Activated CD8-positive, alpha-beta T cell treated with anti-CD3 and anti-CD28 coated beads, Interleukin-2, amount 10 ng/mL, durations not matched to agents 7 days and 5 days (primary cell): ENCODE data around the gene KCNIP2. TPM values are rescaled to one million over a fixed set of nuclear protein-coding genes. Genes with fewer than 3 reads are reported as not detected.

Source experiments
- ATAC-seq: fragments of 150-1000 bp; cut with Tn5 transposase; one replicate; pipeline ENCODE4 v1.10.0; 2021; ENCODE audit warnings: moderate library complexity
- CTCF ChIA-PET: fragments of 350-600 bp; sonication (Branson Sonifier 250); formaldehyde crosslinking; loops from one replicate; lab custom pipeline; 2021; ENCODE audit warnings: antibody characterized with exemption; lab: Charles Lee
- POLR2A ChIA-PET: fragments of 350-600 bp; sonication (Branson Sonifier 250); formaldehyde crosslinking; loops from one replicate; lab custom pipeline; 2021; ENCODE audit warnings: antibody characterized with exemption; lab: Charles Lee
- DNase-seq: peaks from one replicate; pipeline ENCODE4 v3.0.0-alpha.2; 2020
- H3K27ac Mint-ChIP-seq: one replicate; pipeline ENCODE4 v1.8.0; 2021; ENCODE audit warnings: mild to moderate bottlenecking, mixed read lengths
- H3K27me3 Mint-ChIP-seq: one replicate; pipeline ENCODE4 v1.8.0; 2021; ENCODE audit warnings: low read depth, mixed read lengths
- H3K36me3 Mint-ChIP-seq: one replicate; pipeline ENCODE4 v1.8.0; 2021; ENCODE audit warnings: low read depth, mixed read lengths
- H3K4me1 Mint-ChIP-seq: one replicate; pipeline ENCODE4 v1.8.0; 2021; ENCODE audit warnings: low read depth, mixed read lengths
- H3K4me3 Mint-ChIP-seq: one replicate; pipeline ENCODE4 v1.8.0; 2021; ENCODE audit warnings: mild to moderate bottlenecking, mixed read lengths
- H3K9me3 Mint-ChIP-seq: one replicate; pipeline ENCODE4 v1.8.0; 2022; ENCODE audit warnings: mixed read lengths; ENCODE audit not compliant: insufficient read depth
- total RNA-seq, 2 experiments: library from RNA; stranded (reverse); gene quantifications; one replicate each; pipeline ENCODE4 v1.2.3, GENCODE V29; 2021

KCNIP2 gene
- total RNA-seq, 2 experiments from 2014 or later = 1.9 to 2.7 TPM

DNA sequence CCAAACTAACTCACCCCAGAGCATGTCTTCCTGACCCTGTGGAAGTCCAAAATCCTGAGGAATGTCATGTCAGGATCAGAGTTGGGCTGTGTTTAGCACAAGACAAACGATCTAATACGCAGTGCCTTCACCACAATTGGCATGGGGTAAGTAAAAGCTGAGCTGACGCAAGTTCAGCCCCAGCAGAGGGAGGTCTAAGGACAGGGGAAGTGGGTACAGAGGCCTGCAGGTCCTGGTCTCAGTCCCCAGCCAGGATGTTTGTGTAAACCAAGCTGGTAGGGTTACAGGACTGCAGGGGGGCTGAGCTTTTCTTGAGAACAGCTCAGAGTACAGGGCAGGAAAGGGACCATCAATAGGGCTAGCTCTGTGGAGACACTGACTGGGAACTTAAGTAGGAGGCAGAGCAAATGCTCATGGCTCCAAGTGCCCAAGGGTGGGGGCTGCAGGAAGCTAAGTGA lies 5.3 kb upstream of the KCNIP2 start:
- Mint-ChIP-seq H3K36me3 (no peaks in the 10 kb centered on the region), H3K4me1 (peaks cover 16% of the 10 kb centered on the region), H3K27me3 (peaks cover 5% of the 10 kb centered on the region), H3K4me3 (no peak overlapping the region), H3K27ac (peak overlapping the region; percentile 23), H3K9me3 (no peaks in the 10 kb centered on the region)
- DNase-seq (no peak), ATAC-seq (no peak)
- ChIA-PET POLR2A (no interaction called here), CTCF (interaction anchor here (0.9 to 2.0 kb wide), 7 partner anchors 8 to 224 kb away, joined by 3 to 12 read pairs (median 3); no protein-coding TSS in a partner anchor)

DNA sequence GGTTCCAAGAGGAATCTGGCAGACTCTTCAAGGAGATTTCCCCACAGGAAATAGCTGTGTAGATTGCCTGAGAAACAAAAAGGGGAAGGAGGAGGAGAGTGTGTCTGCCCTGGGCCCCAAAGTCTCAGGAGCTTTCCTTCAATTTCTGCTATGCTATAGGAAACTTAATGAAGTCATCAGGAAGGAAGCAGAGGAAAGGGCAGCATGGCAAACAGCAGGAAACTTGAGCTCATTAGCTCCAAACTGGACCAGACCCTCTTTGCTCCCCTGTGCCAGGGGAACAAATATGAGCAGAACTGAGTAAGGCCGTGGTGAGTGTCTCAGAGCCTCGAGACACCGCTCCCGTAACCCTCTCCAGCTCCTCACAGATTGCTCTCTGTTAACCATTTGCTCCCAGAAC lies 4.8 kb upstream of the KCNIP2 start:
- H3K4me3 Mint-ChIP-seq = no peak overlapping the region
- no peaks in the 10 kb centered on the region for H3K9me3 Mint-ChIP-seq
- H3K27me3 Mint-ChIP-seq = peaks cover 5% of the 10 kb centered on the region
- ChIA-PET CTCF (interaction anchor here (0.9 to 2.0 kb wide), 5 partner anchors 8 to 225 kb away, joined by 3 to 12 read pairs (median 3); no protein-coding TSS in a partner anchor), POLR2A (no interaction called here)
- H3K27ac Mint-ChIP-seq = no peak overlapping the region
- H3K4me1 Mint-ChIP-seq = peaks cover 16% of the 10 kb centered on the region
- DNase-seq (no peak), ATAC-seq (no peak)
- H3K36me3 Mint-ChIP-seq = no peaks in the 10 kb centered on the region

GRCh38 chr10:101845893-101846292 lies 2.3 kb upstream of the KCNIP2 start:
- ChIA-PET CTCF (interaction anchor here (2.0 to 12.3 kb wide), 3 partner anchors 10 to 163 kb away, joined by 5 to 243 read pairs (median 7); no protein-coding TSS in a partner anchor), POLR2A (no interaction called here)
- no peak for DNase-seq
- H3K27me3 Mint-ChIP-seq = peaks cover 15% of the 10 kb centered on the region
- H3K36me3 Mint-ChIP-seq = peaks cover 2% of the 10 kb centered on the region
- no peak overlapping the region for H3K4me3 Mint-ChIP-seq
- ATAC-seq = no peak
- H3K27ac Mint-ChIP-seq = no peak overlapping the region
- peaks cover 27% of the 10 kb centered on the region for H3K4me1 Mint-ChIP-seq
- H3K9me3 Mint-ChIP-seq = no peaks in the 10 kb centered on the region

DNA sequence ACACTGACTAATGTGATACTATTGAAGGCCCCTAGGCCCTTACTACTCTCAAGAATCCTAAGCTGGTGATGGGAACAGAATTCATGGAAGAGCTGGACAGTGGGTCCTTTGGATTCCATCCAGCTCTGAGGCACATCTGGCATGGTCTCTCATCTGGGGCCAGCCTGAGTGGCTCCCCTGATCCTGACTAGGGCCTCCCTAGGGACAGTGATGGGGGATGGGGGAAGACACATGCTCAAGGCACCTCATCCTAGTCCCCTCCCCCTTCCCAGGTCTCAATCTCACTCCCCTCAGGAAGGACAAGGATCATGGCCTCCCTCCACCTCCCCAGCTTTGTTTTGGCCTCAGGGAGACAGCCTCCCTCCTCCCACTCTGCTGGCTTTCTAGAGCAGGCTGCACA lies 1.8 kb downstream of the KCNIP2 start:
- DNase-seq = no peak
- peaks cover 39% of the 10 kb centered on the region for H3K4me1 Mint-ChIP-seq
- H3K9me3 Mint-ChIP-seq = no peaks in the 10 kb centered on the region
- no peak overlapping the region for H3K4me3 Mint-ChIP-seq
- CTCF ChIA-PET = interaction anchor here (0.5 to 12.3 kb wide), 54 partner anchors 7 to 505 kb away, joined by 3 to 243 read pairs (median 9); partner anchors contain the start of genes HPS6 and OGA
- peaks cover 2% of the 10 kb centered on the region for H3K36me3 Mint-ChIP-seq
- no peak for ATAC-seq
- H3K27ac Mint-ChIP-seq = no peak overlapping the region
- POLR2A ChIA-PET = interaction anchor here (1.0 to 3.4 kb wide), 4 partner anchors 14 to 168 kb away, joined by 3 to 32 read pairs (median 4); partner anchors contain the start of gene OGA
- H3K27me3 Mint-ChIP-seq = peaks cover 17% of the 10 kb centered on the region

GRCh38 chr10:101840741-101841453 lies 2.7 kb downstream of the KCNIP2 start:
- peak overlapping the region; percentile 74 for H3K4me3 Mint-ChIP-seq
- no peaks in the 10 kb centered on the region for H3K9me3 Mint-ChIP-seq
- H3K27ac Mint-ChIP-seq = no peak overlapping the region
- peak; percentile 74 for ATAC-seq
- peaks cover 17% of the 10 kb centered on the region for H3K27me3 Mint-ChIP-seq
- DNase-seq = peak; percentile 82
- ChIA-PET CTCF (interaction anchor here (0.5 to 12.3 kb wide), 69 partner anchors 8 to 506 kb away, joined by 3 to 243 read pairs (median 6); partner anchors contain the start of genes HPS6, NPM3 and OGA), POLR2A (interaction anchor here (0.6 to 3.4 kb wide), 6 partner anchors 15 to 231 kb away, joined by 3 to 32 read pairs (median 4); partner anchors contain the start of gene OGA)
- H3K4me1 Mint-ChIP-seq = peaks cover 43% of the 10 kb centered on the region
- H3K36me3 Mint-ChIP-seq = peaks cover 2% of the 10 kb centered on the region

GRCh38 chr10:101840102-101840684 lies 3.4 kb downstream of the KCNIP2 start:
- H3K36me3 Mint-ChIP-seq = peaks cover 2% of the 10 kb centered on the region
- CTCF ChIA-PET = interaction anchor here (0.6 to 12.3 kb wide), 60 partner anchors 8 to 718 kb away, joined by 3 to 243 read pairs (median 8); partner anchors contain the start of genes HPS6 and OGA
- ATAC-seq (peak; percentile 9), DNase-seq (peak; percentile 50)
- H3K4me3 Mint-ChIP-seq = peak overlapping the region; percentile 74
- no peak overlapping the region for H3K27ac Mint-ChIP-seq
- H3K9me3 Mint-ChIP-seq = no peaks in the 10 kb centered on the region
- H3K27me3 Mint-ChIP-seq = peaks cover 17% of the 10 kb centered on the region
- POLR2A ChIA-PET = interaction anchor here (1.0 to 3.4 kb wide), 3 partner anchors 22 to 232 kb away, joined by 4 to 32 read pairs (median 4); partner anchors contain the start of gene OGA
- peaks cover 47% of the 10 kb centered on the region for H3K4me1 Mint-ChIP-seq

GRCh38 chr10:101839416-101840063 lies 4.1 kb downstream of the KCNIP2 start:
- POLR2A ChIA-PET = interaction anchor here (3.4 kb wide), 1 partner anchor 21 kb away, joined by 32 read pairs; the partner anchor contains the start of gene OGA
- H3K4me3 Mint-ChIP-seq = peak overlapping the region; percentile 74

DNA sequence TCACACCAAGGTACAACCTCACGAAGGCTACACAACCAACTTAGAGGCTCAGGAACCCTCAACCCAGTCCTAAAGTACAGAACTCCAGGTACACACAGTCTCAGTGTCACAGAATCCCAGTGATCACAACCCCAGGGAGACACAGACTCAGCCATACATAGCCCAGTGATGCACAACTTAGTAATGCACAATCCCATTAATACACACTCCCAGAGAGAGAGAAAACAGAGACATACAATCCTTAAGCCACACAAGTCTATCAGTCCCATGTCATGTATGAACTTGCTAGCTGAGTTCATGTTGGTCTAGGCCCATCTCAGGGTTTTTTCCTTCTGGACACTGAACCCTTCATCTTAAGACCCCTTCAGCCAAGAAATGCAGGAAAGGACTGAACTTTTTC lies 4.6 kb downstream of the KCNIP2 start:
- Mint-ChIP-seq H3K4me1 (peaks cover 54% of the 10 kb centered on the region), H3K27ac (no peak overlapping the region), H3K4me3 (peak overlapping the region; percentile 74), H3K27me3 (peaks cover 13% of the 10 kb centered on the region), H3K36me3 (peaks cover 2% of the 10 kb centered on the region), H3K9me3 (no peaks in the 10 kb centered on the region)
- POLR2A ChIA-PET = interaction anchor here (1.9 to 3.4 kb wide), 2 partner anchors 21 kb away, joined by 9 to 32 read pairs; partner anchors contain the start of gene OGA
- CTCF ChIA-PET = interaction anchor here (0.8 to 12.3 kb wide), 11 partner anchors 20 to 717 kb away, joined by 3 to 243 read pairs (median 22); partner anchors contain the start of gene OGA
- ATAC-seq (no peak), DNase-seq (no peak)

More at GRCh38 chr10:101839416-101840063, 4.1 kb downstream of the KCNIP2 start:
- peak; percentile 78 for ATAC-seq
- Mint-ChIP-seq H3K4me1 (peaks cover 53% of the 10 kb centered on the region), H3K27ac (no peak overlapping the region), H3K9me3 (no peaks in the 10 kb centered on the region), H3K27me3 (peaks cover 17% of the 10 kb centered on the region), H3K36me3 (peaks cover 2% of the 10 kb centered on the region)
- peak; percentile 65 for DNase-seq
- CTCF ChIA-PET = interaction anchor here (0.8 to 12.3 kb wide), 16 partner anchors 20 to 717 kb away, joined by 3 to 243 read pairs (median 6); partner anchors contain the start of gene OGA

- H3K4me3 Mint-ChIP-seq = no peak overlapping the region
- ATAC-seq (no peak), DNase-seq (no peak)
- H3K27ac Mint-ChIP-seq = no peak overlapping the region
- peaks cover 13% of the 10 kb centered on the region for H3K27me3 Mint-ChIP-seq
- ChIA-PET CTCF (interaction anchor here (0.6 to 12.3 kb wide), 5 partner anchors 20 to 567 kb away, joined by 3 to 243 read pairs (median 17); partner anchors contain the start of gene OGA), POLR2A (interaction anchor here (1.9 kb wide), 1 partner anchor 20 kb away, joined by 9 read pairs; the partner anchor contains the start of gene OGA)
- no peaks in the 10 kb centered on the region for H3K9me3 Mint-ChIP-seq
- peaks cover 57% of the 10 kb centered on the region for H3K4me1 Mint-ChIP-seq
- peaks cover 2% of the 10 kb centered on the region for H3K36me3 Mint-ChIP-seq
Measured at GRCh38 chr10:101838416-101838970, 5.1 kb downstream of the KCNIP2 start.

GRCh38 chr10:101837748-101838147 lies 5.9 kb downstream of the KCNIP2 start:
- Mint-ChIP-seq H3K4me3 (no peak overlapping the region), H3K9me3 (no peaks in the 10 kb centered on the region), H3K36me3 (peaks cover under 1% of the 10 kb centered on the region), H3K27ac (no peak overlapping the region), H3K4me1 (peaks cover 58% of the 10 kb centered on the region), H3K27me3 (peaks cover 9% of the 10 kb centered on the region)
- no peak for ATAC-seq
- DNase-seq = no peak
- CTCF ChIA-PET = interaction anchor here (0.6 to 12.3 kb wide), 8 partner anchors 9 to 568 kb away, joined by 3 to 243 read pairs (median 4); partner anchors contain the start of gene OGA
- POLR2A ChIA-PET = interaction anchor here (0.6 to 1.9 kb wide), 2 partner anchors 20 to 278 kb away, joined by 3 to 9 read pairs; partner anchors contain the start of gene OGA
